Epithelial cell of esophagus (primary cell): ENCODE data around the gene CPTP.
A peak's percentile ranks its signal among the peaks of the same experiment; 100 is the strongest.

ENCODE experiments used
- DNase-seq: peaks from one replicate; pipeline ENCODE4 v3.0.0; 2010; ENCODE audit warnings: low read depth
- H3K4me3 ChIP-seq: 2 replicates; pipeline ENCODE4 v1.5.1; 2011; ENCODE audit warnings: mild to moderate bottlenecking, low read length, control low read depth
- CTCF ChIP-seq: IDR thresholded peaks from 2 replicates; pipeline ENCODE4 v1.5.1; 2011; ENCODE audit warnings: low read depth, mild to moderate bottlenecking, low read length, control low read depth, inconsistent platforms; ENCODE audit not compliant: insufficient read depth; ENCODE audit errors: missing control alignments

Gene CPTP

DNA sequence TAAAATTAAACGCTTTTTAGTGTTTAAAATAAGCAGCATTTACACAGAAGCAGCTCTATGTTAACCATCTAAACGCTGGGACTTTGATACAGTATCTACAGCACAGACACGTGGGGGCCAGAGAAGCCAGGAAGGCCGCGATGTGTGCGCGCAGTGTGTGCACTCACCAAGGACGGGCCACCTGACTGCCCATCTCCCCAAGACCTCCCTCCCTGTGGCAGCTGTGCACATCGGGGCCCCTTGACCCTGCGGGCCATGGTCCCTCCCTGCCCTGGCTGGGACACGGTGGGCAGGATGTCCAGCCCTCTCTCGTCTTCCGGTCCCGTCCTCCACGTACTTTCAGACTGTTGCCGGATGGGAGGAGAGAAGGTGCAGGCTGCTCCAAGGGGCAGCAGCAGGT, 10.7 kb downstream of the CPTP start:
- no peak for DNase-seq
- no peak overlapping the region for H3K4me3 ChIP-seq
- no peak for TF ChIP-seq CTCF

DNA sequence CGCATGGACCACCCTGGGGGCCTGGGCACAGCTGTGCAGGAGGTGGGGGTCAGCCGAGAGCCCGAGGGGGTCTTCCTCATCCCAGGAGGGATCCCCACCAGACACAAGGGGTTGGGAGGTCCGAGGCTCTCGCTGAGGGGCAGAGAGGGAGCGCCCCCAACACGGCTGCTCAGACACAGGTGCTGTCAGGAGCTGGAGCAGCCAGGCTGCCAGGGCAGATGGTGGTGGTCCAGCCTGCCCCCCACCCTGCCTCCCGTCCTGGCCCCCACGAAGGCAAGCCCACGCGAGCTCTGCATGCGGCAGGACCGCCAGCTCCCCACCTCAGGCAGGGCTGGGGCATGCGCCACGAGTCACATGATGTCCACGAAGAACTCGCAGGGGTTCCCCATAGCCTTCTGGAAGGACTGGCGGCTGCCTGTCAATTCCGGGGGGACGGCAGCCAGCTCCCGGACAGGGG, 11.2 kb downstream of the CPTP start:
- TF ChIP-seq CTCF: no peak
- H3K4me3 ChIP-seq: no peak overlapping the region
- no peak for DNase-seq

GRCh38 chr1:1336446-1336845, 11.8 kb downstream of the CPTP start:
- no peak overlapping the region for H3K4me3 ChIP-seq
- TF ChIP-seq CTCF: no peak
- no peak for DNase-seq

GRCh38 chr1:1336931-1337792, 12.6 kb downstream of the CPTP start:
- no peak for TF ChIP-seq CTCF
- H3K4me3 ChIP-seq: no peak overlapping the region
- DNase-seq: no peak

DNA sequence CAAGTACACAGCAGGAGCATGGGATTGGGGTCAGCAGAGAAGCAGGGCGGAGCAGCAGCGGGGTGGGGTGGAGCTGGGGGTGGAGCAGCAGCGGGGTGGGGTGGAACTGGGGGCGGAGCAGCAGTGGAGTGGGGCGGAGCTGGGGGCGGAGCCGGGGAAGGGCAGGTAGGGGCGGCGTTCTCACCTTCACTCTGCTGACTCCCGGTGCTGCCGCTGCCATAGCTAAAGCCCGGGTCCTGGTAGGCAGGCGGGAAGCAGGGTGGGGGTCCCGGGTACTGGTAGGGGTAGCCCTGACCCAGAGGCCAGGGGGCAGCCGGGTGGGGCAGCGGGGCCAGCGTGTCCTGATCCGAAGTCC, 13.2 kb downstream of the CPTP start:
- DNase-seq: peak; percentile 77
- no peak for TF ChIP-seq CTCF
- H3K4me3 ChIP-seq: no peak overlapping the region

GRCh38 chr1:1338278-1338677, 13.7 kb downstream of the CPTP start:
- H3K4me3 ChIP-seq: no peak overlapping the region
- no peak for TF ChIP-seq CTCF
- DNase-seq: no peak

GRCh38 chr1:1340185-1340584, 15.6 kb downstream of the CPTP start:
- DNase-seq: no peak
- no peak for TF ChIP-seq CTCF
- no peak overlapping the region for H3K4me3 ChIP-seq
